NCI-H446 treated with DMSO at 0.1 percent for 48 hours (cell line): Measurements from ENCODE around the gene MAP4K5.
"Not testable (repeated sequence)": the region's sequence is repeated elsewhere in the genome, so short reads cannot be mapped to it uniquely, and the experiment has no call there.

Source experiments
- DNase-seq: peaks from one replicate; lab custom pipeline; 2025; lab: John Stamatoyannopoulos, UW

The MAP4K5 gene

GRCh38 chr14:50532502-50533240 is at the start of gene MAP4K5:
MAP4K5 (minus strand) TSS chr14:50532569; CDS start chr14:50532049, 520 bp downstream.
- peak; percentile 74 for DNase-seq

GRCh38 chr14:50578433-50578832 is 46.1 kb upstream of the MAP4K5 start:
- DNase-seq, result no peak

- no peak for DNase-seq
These were observed 45.6 kb upstream of the MAP4K5 start for GRCh38 chr14:50577982-50578381.

- no peak for DNase-seq
These were observed 43.4 kb upstream of the MAP4K5 start for GRCh38 chr14:50575769-50576168.

- DNase-seq, result no peak
These were observed 41.5 kb upstream of the MAP4K5 start for GRCh38 chr14:50573862-50574261.

- no peak for DNase-seq
These were observed 37.4 kb upstream of the MAP4K5 start for GRCh38 chr14:50569714-50570274.

GRCh38 chr14:50562841-50563240 is 30.5 kb upstream of the MAP4K5 start:
- no peak for DNase-seq

- peak; percentile 65 for DNase-seq
These were observed 28.5 kb upstream of the MAP4K5 start for GRCh38 chr14:50560931-50561285.

GRCh38 chr14:50559990-50560930 is 27.9 kb upstream of the MAP4K5 start, which contains the start of gene ATL1:
ATL1 (plus strand) TSS chr14:50560145; CDS start chr14:50560266, 121 bp downstream.
- peak; percentile 59 for DNase-seq

- DNase-seq, result not testable (repeated sequence)
These were observed 20.4 kb upstream of the MAP4K5 start for GRCh38 chr14:50552796-50553195.

GRCh38 chr14:50551877-50552276 is 19.5 kb upstream of the MAP4K5 start:
- DNase-seq, result no peak

- DNase-seq, result no peak
These were observed 17.9 kb upstream of the MAP4K5 start for GRCh38 chr14:50550294-50550693.

- peak; percentile 33 for DNase-seq
These were observed 13.2 kb upstream of the MAP4K5 start for GRCh38 chr14:50545618-50546017.

- DNase-seq, result no peak
These were observed 12.5 kb upstream of the MAP4K5 start for GRCh38 chr14:50544911-50545310.

GRCh38 chr14:50542941-50543418 is 10.6 kb upstream of the MAP4K5 start:
- peak; percentile 37 for DNase-seq

GRCh38 chr14:50541159-50541567 is 8.8 kb upstream of the MAP4K5 start:
- DNase-seq, result no peak

- DNase-seq, result no peak
These were observed 6.7 kb upstream of the MAP4K5 start for GRCh38 chr14:50539051-50539450.

GRCh38 chr14:50538034-50538433 is 5.7 kb upstream of the MAP4K5 start:
- DNase-seq, result not testable (repeated sequence)

GRCh38 chr14:50534997-50535396 is 2.6 kb upstream of the MAP4K5 start:
- no peak for DNase-seq

GRCh38 chr14:50534416-50534815 is 2.0 kb upstream of the MAP4K5 start:
- DNase-seq, result no peak

GRCh38 chr14:50533806-50534205 is 1.4 kb upstream of the MAP4K5 start:
- no peak for DNase-seq

GRCh38 chr14:50533241-50533705 is 904 bp upstream of the MAP4K5 start:
- DNase-seq, result no peak
